Stimulated activated CD8-positive, alpha-beta memory T cell treated with anti-CD3 and anti-CD28 coated beads, Interleukin-7, amount 100 ng/mL, for 24 hours (primary cell): ENCODE results near the gene ST7.

Experiments
- DNase-seq: peaks from one replicate; pipeline ENCODE4 v3.0.0-alpha.2; 2020; ENCODE audit warnings: low read depth

ST7 gene

DNA sequence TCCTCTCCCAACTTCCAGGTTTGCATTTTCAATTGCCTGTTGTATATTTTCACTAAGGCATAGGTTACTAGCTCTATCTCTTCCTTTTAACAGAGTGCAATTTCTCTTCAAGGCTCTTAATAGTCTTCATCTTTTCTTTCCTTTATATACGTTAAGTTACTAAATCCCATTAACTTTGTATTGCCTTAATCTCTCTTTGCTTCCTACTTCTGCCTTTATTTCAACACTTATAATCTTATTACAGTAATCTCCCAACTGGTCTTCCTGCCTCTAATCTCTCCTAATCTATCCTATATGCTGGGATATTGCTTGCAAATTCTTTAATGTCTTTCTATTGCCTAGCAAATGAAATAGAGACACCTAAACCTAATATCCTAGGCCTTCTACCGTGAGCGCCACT is 26.1 kb downstream of the ST7 start:
- DNase-seq: no peak

DNA sequence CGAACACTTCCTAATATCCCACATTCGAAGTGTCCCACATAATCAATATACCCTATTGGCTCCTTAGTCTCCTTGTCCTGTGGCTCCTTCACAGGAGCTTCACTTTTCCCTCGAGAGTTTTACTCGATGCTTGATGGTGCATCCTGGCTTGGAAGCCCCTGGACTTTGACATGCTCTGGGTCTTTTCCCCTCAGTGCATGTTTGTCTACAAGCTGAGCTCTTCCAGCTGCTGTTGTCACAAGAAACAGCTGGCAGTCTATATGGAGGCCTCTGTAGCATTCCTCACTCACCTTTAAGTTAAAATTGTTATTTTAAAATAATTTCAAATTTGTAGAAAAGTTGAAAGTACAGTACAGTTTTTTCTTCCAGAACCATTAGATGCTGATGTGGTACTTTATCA is 27.1 kb downstream of the ST7 start:
- DNase-seq: no peak

DNA sequence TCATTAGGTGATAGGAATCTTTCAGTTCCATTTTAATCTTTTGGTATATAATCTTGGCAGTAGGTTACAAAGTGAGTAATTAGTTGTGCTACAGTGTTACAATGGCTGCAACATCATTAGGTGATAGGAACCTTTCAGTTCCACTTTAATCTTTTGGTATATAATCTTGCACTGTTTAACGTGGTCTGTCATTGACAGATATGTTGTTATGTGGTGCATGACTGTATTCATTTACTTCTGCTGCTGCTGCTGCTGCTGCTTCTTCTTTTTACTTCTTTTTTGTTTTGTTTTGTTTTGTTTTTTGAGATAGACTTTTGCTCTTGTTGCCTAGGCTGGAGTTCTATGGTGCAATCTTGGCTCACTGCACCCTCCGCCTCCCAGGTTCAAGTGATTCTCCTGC is 28.6 kb downstream of the ST7 start:
- no peak for DNase-seq

DNA sequence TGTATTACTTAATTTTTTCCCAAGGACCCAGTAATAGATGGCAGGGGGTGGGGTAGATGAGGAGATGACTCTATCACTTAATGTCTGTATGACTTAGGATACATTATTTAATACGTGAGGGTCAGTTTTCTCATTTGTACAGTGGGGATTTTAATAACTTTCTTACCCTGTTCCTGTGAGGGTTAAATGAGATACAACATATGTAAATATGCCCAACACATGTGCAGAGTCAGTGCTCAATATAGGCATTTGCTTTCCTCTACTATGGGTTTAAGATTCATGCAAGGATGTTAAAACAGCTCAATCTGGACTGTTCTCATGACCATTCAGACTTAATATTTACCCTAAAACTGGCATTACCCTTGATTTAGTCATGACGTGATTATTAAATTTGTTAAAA is 31.2 kb downstream of the ST7 start:
- no peak for DNase-seq

DNA sequence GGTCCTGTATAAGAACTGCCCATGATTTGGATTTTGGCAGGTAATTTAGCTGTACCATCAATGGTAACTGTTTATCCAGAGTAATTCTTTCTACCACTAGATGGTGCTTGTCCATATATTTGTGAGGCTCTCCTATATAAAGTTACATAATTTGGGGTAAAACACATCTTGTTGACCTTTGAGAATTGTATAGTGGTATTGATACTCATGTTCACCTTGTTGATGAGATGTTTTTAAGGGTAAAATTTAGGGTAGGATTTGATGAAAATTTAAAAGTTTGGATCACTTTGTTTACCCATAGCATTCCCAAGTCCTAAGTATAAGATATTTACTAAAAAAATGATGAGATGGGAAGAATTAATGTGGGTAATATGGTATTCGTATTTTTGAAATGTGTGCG is 31.6 kb downstream of the ST7 start:
- DNase-seq: no peak

DNA sequence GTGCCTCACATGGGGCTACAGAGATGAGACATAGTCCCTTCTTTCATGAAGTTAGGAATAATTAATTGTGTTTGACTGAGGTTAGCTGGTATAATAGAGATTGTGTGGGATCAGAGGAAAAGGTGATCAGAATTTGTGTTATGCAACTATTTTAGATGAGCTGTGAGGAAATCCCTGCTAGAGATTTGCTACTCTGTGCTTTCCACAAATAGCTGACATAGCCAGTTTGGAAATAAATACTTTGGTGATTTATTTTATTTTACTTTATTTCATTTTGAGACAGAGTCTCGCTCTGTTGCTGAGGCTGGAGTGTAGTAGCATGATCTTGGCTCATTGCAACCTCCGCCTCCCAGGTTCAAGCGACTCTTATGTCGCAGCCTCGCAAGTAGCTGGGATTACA is 32.3 kb downstream of the ST7 start:
- DNase-seq: no peak

DNA sequence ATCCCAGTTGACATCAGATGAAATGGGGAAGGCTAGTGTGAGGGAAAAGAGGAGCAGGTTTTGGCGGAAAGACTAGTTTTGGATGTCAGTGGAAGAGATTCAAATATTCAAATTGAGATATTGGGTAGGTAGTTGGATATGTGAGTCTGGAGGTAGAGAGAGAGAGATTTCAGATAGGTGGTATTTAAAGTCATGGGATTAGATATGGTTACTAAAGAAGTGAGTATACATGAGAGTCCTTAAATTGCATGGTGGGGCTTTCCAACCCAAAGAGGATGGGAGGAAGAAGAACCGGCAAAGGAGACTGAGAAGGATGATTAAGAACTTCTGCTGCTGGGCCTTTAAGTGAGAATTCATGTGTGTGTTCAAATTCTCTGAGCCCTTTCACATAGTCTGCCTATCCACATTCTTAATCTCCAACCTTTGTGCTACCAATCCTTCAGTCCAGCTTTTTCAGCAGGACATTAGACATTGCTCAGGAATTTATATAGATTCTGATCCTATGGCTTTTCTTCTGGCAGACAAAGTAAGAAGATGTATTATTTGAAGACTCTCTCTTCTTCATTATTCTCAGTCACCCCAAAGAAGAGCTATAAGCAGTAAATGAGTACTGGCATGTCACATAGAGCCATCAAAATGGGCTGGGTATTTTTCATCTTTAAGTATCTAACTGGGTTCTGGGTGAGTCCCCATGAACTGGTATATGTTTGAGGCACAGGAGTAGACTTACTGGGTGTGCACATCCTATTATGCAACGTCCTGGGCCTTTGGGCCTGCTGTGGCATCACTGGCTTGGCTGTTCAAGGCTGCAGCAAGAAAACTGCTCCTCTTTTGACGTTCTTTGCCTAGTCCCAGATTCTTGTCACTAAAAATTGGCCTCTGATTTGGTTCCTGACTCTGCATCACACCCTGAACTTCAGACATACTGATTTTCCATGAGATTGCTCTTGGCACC is 33.6 kb downstream of the ST7 start:
- DNase-seq: no peak

DNA sequence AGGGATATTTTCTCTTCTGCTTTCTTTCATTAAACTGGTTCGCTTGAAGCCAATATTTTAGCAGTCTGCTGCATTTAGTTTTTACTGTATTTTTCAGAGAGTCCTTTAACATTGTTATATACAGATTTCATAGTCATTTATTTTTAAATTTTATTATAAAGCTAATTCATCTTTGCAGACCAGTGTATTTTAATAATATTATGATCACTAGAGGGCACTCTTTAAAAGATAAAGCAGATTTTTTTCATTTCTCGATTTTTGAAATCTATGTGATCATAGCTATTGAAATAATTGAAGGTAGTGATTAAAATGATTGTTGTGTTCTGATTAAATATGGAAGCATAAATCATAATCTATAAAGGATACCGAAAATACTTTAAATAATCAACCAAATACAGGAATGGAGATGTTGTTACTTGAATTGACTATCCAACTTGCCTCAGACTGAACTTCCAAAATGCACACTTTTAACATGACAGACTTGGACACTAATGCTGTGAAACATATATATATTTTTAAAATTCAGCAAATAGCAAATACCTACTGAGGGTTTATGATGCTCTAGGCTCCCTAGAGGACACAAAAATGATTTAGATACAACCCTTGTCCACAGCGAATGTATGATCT is 35.2 kb downstream of the ST7 start:
- DNase-seq: no peak

DNA sequence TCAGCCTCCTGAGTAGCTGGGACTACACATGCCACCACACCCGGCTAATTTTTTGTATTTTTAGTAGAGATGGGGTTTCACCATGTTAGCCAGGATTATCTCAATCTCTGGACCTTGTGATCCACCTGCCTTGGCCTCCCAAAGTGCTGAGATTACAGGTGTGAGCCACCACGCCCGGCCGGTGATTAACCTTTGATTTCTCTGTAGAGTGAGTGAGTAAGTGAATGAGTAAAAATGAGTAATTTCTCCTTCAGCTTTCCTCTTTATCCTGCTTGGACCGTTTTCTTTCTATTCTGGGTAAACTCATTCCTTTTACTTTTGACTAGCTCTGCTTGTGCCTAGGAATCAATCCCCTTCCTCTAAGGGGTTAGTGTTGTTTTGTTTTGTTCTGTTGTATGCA is 36.8 kb downstream of the ST7 start:
- no peak for DNase-seq

DNA sequence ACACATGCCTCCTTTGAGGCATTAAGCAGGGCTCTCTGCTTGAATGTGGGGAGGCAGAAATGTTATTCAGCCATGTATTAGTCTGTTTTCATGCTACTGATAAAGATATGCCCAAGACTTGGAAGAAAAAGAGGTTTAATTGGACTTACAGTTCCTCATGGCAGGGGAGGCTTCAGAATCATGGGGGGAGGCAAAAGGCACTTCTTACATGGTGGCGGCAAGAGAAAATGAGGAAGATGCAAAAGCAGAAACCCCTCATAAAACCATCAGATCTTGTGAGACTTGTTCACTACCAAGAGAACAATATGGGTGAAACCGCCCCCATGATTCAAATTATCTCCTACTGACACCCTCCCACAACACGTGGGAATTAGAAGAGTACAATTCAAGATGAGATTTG is 37.9 kb downstream of the ST7 start:
- no peak for DNase-seq

DNA sequence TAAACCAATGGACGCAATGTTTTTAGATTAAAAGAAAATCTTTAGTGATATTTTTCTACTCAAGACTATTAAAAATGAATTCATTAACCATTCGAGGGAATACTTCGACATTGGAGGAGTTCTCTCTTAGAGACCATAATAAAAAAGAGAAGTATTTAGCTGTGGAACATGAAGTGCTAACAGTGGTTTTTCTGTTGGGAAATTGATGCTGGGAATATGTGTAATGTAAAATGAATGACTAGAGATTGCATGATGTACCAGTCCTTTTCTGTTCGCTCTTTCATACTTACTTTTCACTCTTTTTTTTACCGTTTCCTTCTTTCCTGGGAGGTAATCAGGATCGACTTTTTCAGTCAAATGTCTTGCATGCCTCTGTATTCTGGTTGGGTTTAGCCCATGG is 41.3 kb downstream of the ST7 start:
- DNase-seq: no peak

DNA sequence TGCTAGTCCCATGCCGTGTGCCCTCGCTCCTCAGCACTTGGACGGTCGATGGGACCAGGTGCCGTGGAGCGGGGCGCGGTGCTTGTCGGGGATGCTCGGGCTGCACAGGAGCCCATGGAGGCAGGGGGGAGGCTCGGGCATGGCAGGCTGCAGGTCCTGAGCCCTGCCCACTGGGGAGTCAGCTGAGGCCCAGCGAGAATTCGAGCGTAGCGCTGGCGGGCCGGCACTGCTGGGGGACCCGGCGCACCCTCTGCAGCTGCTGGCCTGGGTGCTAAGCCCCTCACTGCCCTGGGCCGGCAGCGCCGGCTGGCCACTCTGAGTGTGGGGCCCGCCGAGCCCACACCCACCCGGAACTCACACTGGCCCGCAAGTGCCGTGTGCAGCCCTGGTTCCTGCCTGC is 44.7 kb downstream of the ST7 start:
- DNase-seq: no peak

DNA sequence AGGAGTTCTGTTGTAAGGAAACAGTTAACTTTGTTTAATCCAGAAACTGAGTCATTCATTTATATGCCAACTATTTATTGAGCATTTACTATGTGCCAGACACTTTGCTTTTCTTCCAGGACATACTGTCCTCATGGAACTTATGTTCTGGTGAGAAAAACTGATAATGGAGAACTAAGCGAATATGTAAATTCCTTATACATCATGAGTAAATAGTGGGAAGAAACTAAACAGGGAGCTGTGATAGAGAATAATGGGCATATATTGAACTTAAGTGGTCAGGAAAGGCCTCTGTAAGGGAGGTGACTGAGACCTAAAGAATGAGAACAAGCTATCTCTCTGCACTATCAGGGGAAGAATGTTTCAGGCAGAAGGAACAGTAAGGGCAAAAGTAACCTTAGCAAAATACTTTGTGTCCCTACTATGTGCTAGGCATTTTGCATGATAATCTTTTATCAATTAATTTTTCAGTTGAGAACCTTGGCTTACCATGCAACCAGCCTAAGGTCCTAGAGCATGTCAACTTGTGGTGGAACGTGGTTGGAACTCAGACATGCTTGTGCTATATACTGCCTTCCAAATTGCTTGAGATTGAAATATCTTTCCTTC is 45.4 kb downstream of the ST7 start:
- DNase-seq: no peak

DNA sequence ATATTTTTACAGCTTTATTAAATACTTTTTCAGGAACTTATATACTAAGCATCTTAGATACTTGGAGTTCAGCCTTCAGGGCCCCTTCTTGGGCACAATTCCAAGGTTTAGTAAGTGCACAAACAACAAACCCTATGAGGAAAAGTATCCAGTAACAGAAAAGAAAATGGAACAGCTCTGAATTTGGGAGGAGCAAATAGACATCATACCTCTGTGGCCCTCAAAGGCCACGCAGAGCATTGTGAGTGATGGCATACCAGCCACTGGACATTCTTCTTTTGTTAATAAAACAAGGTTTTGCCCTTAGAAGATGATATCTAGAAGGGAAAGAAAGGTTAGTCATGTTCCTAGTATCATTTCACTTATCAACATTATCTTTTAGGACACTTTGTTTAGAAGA is 46.0 kb downstream of the ST7 start:
- no peak for DNase-seq

DNA sequence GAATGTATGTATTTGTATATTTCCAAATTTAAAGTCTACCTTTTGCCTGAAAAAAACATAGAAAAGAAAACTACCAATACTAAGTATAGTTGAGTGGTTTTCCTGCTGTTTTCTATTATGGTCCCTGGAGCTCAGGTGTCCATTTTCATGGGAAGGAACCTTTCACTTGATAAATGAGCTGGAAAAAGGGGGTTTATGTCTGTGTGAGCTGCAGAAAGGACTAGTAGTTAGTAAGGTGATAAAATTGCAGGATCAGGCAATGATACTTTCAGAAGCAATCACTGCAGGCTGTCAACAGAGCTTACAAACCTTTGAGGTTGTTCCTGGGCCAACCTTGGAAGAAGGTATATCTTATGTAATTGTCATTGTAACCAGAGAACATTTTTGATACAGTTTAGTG is 48.0 kb downstream of the ST7 start:
- no peak for DNase-seq

DNA sequence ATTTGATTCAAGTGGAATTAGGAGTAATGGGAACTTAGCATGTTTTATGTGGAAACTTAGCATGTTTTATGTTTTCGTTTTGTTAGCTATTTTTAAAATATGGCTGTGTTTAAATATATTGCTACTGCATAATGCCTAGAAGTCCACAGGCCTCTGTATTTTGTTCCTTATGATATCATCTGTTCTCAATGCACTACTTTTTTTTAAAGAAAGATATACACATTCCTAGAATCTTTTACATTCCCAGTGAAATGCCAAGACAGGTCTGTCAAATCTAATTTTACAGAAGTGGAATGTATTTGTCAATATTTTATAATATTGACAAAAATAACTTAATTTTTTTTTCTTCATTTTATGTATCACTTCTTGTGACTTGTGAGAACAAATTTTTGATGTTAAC is 51.6 kb downstream of the ST7 start:
- no peak for DNase-seq

DNA sequence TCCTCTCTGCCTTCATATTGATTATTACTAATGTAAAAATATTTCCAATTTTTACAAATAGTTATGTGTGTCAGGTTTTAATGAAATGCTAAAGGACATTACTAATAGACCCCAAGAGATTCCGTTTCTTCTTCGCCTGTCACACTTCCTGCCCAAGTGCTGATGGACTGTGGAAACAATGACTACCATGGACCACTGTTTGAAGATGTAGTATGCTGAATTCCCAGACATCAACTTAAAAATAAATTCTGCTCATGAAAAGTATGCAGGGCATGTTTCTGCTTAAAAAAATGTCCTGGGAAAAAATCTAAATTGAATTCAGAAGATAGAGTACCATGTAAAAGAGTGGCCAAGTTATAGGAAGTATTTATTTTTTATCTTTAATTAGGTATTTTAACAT is 52.1 kb downstream of the ST7 start:
- no peak for DNase-seq

DNA sequence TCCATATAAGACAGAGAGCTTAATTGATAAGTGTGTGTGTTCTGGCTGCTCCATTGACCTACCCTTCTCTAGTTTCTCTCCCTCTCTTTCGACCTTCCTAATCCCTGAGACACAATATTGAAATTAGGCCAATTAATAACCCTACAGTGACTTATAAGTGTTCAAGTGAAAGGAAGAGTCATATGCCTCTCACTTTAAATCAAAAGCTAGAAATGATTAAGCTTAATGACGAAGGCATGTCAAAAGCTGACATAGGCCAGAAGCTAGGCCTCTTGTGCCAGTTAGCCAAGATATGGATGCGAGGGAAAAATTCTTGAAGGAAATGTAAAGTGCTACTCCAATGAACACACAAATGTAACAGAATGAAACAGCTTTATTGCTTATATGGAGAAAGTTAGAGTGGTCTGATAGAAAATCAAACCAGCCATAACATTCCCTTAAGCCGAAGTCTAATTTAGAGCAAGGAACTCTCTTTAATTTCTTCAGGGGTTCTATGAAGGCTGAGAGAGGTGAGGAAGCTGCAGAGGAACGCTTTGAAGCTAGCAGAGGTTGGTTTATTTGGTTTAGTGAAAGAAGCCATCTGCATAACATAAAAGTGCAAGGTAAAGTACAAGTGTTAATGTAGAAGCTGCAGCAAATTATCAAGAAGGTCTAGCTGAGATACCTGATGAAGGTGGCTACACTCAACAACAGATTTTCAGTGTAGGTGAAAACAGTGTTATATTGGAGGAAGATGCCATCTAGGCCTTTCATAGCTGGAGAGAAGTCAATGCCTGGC is 53.8 kb downstream of the ST7 start:
- DNase-seq: no peak

DNA sequence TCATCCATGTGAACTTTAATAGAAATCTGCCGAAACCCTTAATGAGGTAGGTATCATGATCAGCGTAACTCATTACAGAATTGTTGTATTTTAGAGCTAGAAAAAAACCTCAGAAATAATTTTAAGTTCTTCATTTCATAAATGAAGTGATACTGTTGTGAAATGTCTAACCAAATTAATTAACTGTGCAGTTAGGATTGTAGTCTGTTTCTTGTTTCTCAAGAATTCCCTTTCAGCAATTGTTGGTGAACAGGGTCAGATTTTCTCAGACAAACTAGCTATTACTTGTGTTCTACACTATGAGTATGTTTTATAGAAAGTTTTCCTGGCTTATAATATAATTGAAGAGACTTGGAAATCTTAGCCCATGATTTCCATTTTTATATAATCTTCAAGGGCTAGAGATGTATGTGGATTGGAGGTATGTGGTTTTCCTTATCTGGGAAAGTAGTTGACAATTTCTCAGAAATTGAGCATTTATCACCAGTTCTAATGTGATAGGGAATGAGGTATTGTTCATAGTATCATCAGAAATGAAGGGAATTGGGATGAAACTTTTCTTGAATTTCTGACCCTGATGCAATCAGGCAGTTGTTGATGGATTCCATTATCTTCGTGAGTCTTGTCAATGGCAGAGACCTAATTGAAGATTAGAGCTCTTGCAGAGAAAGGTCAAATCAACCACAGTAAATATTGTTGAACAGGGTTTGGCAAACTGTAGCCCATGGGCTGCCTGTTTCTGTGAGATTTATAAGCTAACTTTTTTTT is 55.0 kb downstream of the ST7 start:
- no peak for DNase-seq

DNA sequence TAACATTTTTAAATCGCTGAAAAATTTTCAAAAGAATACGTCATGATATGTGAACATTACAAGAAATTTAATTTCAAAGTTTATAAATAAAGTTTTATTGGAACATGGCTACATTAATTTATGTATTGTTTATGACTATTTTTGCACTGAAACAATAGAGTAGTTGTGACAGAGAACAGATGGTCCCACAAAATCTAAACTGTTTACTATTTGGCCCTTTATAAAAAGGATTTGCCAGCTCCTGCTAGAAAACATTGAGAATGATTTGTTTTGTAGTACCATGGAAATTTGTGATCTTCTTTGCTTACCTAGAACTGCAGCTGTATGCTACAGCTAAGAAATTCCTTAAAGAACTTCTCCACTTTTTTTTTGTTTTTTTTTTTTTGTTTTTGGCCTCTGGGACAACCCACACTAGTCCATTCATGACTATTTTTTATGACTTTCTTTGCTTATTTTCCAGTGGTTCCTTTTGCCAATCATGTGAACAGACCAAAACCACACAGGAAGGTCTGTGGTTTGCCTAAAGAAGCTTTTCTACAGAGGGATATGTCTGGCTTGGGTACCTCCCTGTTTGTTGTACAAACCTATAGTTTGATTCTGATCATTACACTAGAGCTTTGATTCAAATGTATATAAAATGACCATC is 55.7 kb downstream of the ST7 start:
- no peak for DNase-seq

DNA sequence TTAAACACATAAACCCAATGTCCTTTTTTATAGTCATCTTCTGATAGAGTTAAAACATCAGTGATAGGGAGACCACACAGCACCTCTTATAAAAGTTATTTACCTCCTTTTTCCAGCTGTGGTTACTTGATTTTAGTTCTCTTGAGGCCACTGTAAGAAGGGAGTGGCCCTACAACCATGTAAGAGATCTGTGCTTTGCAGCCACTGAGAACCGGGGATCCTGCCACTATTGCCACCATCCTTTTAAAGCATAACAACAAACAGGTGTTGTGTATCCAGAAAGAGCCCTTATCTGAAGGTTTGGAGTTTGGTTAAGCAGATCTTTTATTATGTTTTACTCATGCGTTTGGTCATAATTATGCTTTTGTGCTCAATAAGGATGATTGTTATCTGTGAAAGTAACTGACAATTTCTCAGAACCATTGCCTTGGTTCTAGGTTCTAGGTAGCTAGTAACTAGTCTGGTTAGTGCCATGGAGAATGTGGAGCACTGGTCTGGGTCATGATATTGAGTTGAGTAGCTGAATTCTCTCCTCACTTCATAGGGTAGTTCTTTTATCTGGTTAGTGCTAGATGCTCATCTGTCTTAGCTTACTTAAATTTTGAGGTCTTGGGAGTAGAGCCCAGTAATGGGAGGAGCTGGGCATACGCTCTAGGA is 56.5 kb downstream of the ST7 start:
- no peak for DNase-seq
